LHCN-M2 (cell line): ENCODE measurements around the gene ZNF414. TPM values are rescaled to one million over a fixed set of nuclear protein-coding genes. Genes with fewer than 3 reads are reported as not detected.
"Not testable (repeated sequence)": the region's sequence is repeated elsewhere in the genome, so short reads cannot be mapped to it uniquely, and the experiment has no call there.

Experiments
- DNase-seq: peaks from one replicate; pipeline ENCODE4 v3.0.0-alpha.2; 2012; ENCODE audit warnings: low read depth
- total RNA-seq: library from RNA; depleted of rRNA; stranded (reverse); fragments of >200 nt; gene quantifications from 2 replicates; pipeline ENCODE4 v1.2.3, GENCODE V29; 2014

Gene ZNF414
- total RNA-seq, 1 experiment from 2014 or later: 9.1 TPM

DNA sequence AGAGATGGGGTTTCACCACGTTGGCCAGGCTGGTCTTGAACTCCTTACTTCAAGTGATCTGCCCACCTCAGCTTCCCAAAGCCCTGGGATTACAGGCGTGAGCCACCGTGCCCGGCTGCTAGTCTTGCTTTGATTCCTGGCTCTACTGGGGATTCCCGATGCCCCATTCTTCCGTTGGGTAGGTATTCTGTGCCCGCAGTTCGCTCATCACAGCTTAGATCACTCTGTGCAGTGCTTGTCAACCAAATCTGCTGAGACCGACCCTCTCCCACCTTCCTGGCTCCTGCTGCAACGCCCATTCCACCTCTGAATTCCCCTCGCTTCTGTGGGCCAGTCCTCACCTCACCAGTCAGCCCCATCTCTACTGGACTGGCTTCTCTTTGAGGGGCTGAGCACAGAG lies 4.6 kb upstream of the ZNF414 start:
- DNase-seq: no peak

DNA sequence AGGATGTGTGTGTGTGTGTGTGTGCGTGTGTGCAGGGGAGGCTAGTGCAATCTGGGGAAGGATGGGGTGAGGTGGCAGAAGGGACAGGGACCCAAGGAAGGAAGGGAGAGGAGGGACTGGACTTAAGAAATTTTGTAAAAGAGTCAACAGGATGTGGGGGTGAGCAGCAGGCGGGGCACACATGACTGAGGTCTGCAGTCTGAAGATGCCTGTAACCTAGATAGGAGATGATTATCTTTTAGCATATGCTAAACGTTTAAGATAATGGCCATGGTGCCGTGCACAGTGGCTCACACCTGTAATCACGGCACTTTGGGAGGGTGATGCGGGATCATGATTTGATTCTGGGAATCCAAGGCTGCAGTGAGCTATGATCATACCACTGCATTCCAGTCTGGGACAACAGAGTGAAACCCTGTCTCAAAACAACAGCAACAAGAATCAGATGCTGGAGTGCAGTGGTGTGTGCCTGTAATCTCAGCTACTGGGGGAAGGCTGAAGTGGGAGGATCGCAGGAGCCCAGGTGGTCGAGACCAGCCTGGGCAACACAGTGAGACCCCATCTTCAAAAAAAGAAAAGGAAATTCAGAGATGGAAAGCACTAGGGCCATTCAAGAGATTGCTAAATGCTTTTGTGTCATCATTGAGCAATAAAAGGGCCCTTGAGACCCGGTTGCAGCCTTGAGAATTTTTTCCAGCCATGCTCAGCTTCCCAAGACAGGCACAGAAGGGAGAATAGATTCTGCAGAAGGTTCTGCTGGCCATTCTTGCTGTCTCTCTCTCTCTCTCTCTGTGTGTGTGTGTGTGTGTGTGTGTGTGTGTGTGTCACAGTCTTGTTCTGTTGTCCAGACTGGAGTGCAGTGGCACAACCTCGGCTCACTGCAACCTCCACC lies 3.8 kb upstream of the ZNF414 start:
- peak; percentile 37 for DNase-seq

- no peak for DNase-seq
Measured at GRCh38 chr19:8515317-8515716, 1.4 kb upstream of the ZNF414 start.

DNA sequence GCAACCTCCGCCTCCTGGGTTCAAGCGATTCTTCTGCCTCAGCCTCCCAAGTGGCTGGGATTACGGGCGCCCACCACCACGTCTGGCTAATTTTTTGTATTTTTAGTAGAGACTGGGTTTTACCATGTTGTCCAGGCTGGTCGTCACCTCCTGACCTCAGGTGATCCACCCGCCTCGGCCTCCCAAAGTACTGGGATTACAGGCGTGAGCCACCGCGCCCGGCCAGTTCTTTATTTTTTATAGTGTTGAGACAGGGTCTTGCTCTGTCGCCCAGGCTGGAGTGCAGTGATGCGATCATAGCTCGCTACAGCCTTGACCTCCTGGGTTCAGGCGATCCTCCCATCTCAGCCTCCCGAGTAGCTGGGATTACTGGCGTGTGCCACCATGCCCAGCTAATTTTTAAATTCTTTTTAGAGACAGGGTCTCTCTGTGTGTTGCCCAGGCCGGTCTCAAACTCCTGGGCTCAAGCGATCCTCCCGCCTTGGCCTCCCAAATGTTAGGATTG lies 590 bp upstream of the ZNF414 start:
- not testable (repeated sequence) for DNase-seq

DNA sequence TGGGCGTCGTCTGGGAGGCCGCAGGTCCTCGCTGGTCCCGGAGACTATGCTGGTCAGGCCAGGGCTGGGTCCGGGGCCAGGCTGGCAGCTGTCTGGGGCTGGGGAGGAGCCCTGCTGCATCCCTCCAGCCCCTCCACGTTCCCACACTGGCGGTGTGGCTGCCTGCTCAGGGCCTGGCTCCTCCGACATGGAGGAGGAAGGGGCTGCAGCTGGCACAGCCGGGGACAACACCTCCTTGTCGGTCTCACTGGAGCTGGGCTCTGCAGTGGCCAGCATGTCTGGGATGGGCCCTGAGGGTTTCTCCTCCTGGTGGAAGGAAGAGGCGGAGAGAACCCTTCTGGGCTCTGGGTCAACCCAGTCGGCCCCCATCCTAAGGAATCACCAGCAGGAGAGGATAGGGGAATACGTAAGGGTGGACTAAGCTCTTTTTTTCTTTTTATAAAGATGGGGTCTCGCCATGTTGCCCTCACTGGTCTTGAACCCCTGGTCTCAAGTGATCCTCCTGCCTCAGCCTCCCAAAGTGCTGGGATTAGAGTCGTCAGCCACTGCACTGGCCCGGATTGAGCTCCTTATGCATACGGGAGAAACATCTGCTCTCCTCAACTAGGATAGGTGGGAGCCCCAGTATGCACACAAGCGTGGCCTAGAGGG lies 806 bp downstream of the ZNF414 start:
- DNase-seq: no peak

DNA sequence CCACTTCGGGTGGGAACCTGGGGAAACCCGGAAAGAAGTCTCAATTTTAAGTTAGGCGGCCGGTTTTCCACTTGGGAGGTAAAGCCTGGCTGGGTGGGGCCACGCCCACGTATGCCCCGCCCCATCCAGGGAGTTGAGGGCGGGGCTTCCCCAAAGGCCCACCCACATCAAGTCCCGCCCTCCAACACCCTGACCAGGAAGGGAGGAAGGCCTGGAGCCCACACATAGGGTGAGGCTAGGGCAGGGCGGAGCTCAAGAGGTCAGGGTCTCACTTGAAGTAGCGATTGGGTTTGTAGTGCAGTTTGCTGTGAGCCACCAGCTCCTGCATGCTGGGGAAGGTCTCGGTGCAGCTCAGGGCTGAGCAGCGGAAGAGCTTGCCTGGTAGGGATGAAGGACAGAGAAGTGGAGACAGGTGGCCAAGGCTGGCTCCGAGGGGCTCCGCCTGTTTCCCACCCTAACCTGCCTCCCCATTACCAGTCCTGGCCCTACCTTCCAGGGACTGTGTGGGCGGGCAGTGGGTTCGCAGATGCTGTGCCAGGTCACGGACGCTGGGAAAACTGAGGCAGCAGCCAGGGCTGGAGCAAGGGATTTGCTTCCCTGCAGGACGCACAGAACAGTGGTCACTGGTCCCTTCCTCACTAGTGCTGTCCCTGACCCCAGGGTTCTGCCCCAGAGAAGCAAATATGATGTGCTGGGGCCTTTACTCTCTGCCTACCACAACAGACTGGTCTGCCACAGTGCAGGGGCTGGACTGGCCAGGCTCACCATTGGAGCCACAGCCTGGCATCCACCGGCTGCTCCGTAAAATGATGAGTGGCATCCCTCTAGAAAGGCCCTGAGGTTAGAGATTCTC lies 1.6 kb downstream of the ZNF414 start:
- DNase-seq: peak; percentile 20

DNA sequence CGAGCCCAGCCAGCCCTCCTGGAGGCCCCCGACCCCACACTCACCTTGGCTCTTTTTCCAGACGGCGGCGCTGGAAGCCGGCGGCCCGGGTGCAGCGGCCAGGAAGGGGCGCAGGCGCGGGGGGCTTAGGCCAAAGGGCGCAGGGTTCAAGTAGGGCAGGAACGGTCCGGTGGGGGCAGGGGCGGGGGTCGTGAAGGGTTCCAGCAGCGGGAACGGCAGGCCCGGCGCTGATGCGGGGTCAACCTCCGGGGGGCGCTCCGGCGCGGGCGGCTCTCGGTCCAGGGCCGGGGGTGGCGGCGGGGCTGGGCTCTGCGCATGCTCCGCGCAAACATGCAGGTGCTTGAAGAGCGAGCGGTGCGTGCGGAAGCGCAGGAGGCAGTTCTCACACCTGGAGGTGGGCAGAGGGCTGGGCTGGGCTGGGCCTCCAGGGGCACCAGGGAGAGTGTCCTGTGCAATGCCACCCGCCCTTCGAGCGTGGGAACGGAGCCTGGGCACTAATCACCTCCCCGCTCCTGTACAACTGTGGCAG lies 2.3 kb downstream of the ZNF414 start:
- DNase-seq: no peak

GRCh38 chr19:8510589-8511115 lies 3.3 kb downstream of the ZNF414 start:
- DNase-seq: no peak

DNA sequence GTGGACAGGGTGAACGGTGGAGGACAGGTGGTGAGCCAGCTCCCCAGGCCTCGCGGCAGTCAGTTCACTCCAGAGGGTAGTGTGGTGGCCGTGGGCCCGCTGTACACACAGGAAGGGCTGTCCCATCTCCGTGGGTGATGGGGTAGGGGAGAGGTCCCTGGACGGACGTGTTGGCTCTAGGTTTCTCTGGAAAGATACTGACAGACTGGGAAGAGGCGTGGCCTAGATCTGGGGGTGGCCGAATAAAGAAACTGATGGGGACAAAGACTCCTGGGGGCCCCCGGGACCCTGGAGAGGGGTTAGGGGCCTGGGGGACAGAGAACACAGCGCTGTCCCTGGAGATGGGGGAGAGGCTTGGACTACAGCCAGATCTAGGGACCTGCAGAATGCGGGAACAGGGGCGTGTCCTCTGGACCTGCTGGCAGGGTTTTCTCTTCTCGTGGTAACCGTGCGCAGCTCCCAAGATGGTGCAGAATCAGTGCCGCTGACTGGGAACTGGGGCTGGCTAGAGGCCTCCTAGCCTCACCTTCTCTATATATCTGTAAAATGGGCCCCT lies 7.5 kb downstream of the ZNF414 start:
- no peak for DNase-seq

- peak; percentile 62 for DNase-seq
Measured at GRCh38 chr19:8505680-8506401, 8.1 kb downstream of the ZNF414 start.

DNA sequence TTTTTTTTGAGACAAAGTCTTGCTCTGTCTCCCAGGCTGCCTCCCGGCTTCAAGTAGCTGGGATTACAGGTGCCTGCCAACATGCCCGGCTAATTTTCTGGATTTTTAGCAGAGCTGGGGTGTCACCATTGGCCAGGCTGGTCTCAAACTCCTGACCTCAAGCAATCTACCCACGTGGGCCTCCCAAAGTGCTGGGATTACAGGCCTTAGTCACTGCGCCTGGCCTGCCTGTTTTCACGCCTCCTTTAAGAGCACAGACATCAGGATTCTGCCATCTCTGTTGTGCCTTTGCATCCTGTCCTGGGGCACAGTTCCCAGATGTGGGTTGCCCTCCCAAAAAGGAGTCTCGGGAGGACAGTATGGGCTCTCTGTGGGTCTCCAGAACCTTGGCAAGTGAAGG lies 9.0 kb downstream of the ZNF414 start:
- no peak for DNase-seq

GRCh38 chr19:8504171-8504570 lies 9.8 kb downstream of the ZNF414 start:
- DNase-seq: no peak

GRCh38 chr19:8503510-8503909 lies 10.5 kb downstream of the ZNF414 start:
- DNase-seq: no peak

DNA sequence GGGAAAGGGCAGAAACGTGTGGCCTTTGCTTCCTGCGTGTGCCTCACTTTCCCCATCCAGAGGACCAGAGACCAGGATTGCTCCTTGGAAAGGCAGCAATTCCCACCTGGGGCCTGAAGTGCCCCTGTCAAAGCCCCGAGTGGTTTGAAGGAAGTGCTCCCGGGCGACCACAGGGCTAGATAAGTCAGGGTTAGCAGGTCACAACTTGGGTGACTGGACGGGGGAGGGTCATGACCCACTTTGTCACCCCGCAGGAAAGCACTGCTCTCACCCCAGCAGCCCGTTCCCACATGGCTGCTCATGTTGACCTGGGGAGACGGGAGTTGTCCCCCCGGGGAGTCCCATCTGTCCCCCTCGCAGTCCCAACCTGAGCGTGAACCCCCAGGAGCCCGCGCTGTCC lies 12.0 kb downstream of the ZNF414 start:
- no peak for DNase-seq

DNA sequence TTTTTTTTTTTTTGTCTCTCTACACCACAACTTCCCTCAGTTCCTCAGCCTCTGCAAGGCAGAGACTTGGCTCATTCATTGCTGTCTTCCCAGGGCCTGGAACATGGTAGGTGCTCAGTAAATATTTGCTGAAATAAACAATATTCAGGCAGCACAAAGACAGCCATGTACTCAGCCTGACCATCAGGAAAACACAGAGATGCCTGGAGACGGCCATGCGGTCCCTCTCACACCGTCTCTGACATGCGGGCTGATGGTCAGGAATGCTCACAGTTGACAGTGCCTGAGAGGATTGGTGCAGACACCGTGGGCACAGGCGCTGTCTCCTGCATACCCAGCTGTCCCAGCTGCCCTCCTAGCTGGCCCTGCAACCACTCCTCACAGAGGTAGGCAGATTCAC lies 12.5 kb downstream of the ZNF414 start:
- no peak for DNase-seq

DNA sequence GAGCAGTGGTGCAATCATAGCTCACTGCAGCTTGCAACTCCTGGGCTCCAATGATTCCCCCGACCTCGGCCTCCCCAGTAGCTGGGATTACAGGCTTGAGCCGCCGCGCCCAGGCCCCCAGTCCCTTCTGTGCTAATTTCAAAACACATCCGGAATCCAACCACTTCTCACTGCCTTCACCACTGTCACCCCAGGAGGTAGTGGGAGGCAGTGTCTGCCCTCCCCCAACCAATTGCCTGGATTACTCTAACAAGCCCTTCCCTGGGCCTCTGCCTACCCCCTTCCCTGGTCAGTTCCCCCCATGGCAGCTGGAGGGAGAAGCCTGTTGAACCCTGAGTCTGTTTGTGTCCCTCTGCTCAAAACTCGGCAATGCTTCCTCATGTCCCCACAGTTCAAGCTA lies 13.8 kb downstream of the ZNF414 start:
- no peak for DNase-seq

- no peak for DNase-seq
Measured at GRCh38 chr19:8499048-8499833, 14.7 kb downstream of the ZNF414 start.

GRCh38 chr19:8498295-8498694 lies 15.7 kb downstream of the ZNF414 start:
- no peak for DNase-seq

- no peak for DNase-seq
Measured at GRCh38 chr19:8494158-8494557, 19.8 kb downstream of the ZNF414 start.

DNA sequence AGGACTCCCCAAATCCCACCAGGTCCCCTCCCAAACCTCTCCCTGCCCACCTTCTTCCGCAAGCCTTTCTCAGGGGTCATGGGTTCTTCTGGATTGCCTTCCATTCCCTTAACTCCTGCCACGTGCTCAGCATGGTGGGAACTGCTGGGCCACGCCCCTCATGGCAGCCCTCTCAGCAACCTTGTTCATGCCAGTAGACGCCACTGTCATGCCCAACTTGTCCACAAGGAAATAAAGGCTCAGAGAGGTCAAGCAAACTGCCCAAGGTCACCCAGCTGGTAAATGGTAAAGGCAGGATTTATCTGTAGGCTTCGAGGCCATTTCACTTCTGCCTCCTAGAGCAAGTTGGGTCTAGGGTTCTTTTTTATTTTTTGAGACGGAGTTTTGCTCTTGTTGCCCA lies 22.4 kb downstream of the ZNF414 start:
- no peak for DNase-seq
